Aorta (tissue), 5 donors: Measurements from ENCODE around the gene ZNF587B. TPM values are rescaled to one million over a fixed set of nuclear protein-coding genes. Genes with fewer than 3 reads are reported as not detected.
"Not testable (repeated sequence)": the region's sequence is repeated elsewhere in the genome, so short reads cannot be mapped to it uniquely, and the experiment has no call there.

Experiments used
- ATAC-seq: fragments of 200-7000 bp; cut with Tn5 transposase; one replicate; pipeline ENCODE4 v1.9.1; 2022; ENCODE audit warnings: moderate library complexity; ENCODE audit not compliant: low FRiP score
- DNase-seq, 2 donors: peaks; one replicate each; pipeline ENCODE4 v3.0.0-alpha.2; 2020
- H3K27ac ChIP-seq, 2 donors: one replicate each; pipeline ENCODE4 v1.5.1; 2013; ENCODE audit warnings: low read length in 2 of 2, mild to moderate bottlenecking in 2 of 2, moderate library complexity in 2 of 2, control low read depth in 1 of 2, inconsistent platforms in 1 of 2, low read depth in 1 of 2
- H3K27me3 ChIP-seq, 2 donors: one replicate each; pipeline ENCODE4 v1.6.1; 2013; ENCODE audit warnings: control low read depth in 1 of 2, low read length in 1 of 2, mild to moderate bottlenecking in 1 of 2, moderate library complexity in 1 of 2; ENCODE audit not compliant: insufficient read depth in 2 of 2, control insufficient read depth in 1 of 2
- H3K36me3 ChIP-seq, 2 donors: one replicate each; pipeline ENCODE4 v1.6.1; 2013; ENCODE audit warnings: control low read depth in 1 of 2, low read length in 1 of 2, mild to moderate bottlenecking in 1 of 2; ENCODE audit not compliant: insufficient read depth in 2 of 2, control insufficient read depth in 1 of 2
- H3K4me1 ChIP-seq, 2 donors: one replicate each; pipeline ENCODE4 v1.6.1; 2013; ENCODE audit warnings: low read length in 2 of 2, control low read depth in 1 of 2, mild to moderate bottlenecking in 1 of 2, moderate library complexity in 1 of 2; ENCODE audit not compliant: insufficient read depth in 2 of 2, control insufficient read depth in 1 of 2
- H3K4me3 ChIP-seq, 2 donors: one replicate each; pipeline ENCODE4 v1.5.1; 2013; ENCODE audit warnings: low read length in 2 of 2, control low read depth in 1 of 2, mild to moderate bottlenecking in 1 of 2
- H3K9me3 ChIP-seq: one replicate; pipeline ENCODE4 v1.6.1; 2013; ENCODE audit warnings: mild to moderate bottlenecking, low read length; ENCODE audit not compliant: control insufficient read depth
- WGBS, 2 donors: extraction: QIAGEN DNeasy Blood & Tissue Kit; methylation state at CpG; one replicate each; pipeline ENCODE4 v1.1.7; 2013; 5-methylcytosine and 5-hydroxymethylcytosine counted together
- intact Hi-C, 2 donors: fragments of 100-400 bp; cut with DNase I; formaldehyde crosslinking; loops; one replicate each; pipeline versions ENCODE4 v1.14.2 to v1.15.0; 2022
- polyA plus RNA-seq, 2 donors: library from polyadenylated mRNA; stranded (reverse); fragments of 200-250 nt; gene quantifications; one replicate each; pipeline ENCODE4 v1.2.3, GENCODE V29; 2013
- total RNA-seq, 2 donors: library from RNA; stranded (reverse); fragmentation: NEBNext Ultra II Directional; extraction: Animal tissue kit (Norgen Biotek cat#: 25700); gene quantifications; one replicate each; pipeline ENCODE4 v1.2.1, GENCODE V29; 2021
- donor health status: healthy with polysubstance abuse.
- donor health status: Bipolar disorder and iron deficiency.
- donor health status: DM: no; HTN: no; CAD: no.
- donor health status: DM: no; HTN: no; CAD: no.
- donor health status: DM: yes; HTN: yes; CAD: no.

The ZNF587B gene
- total and polyA plus RNA-seq, 4 donors = 1.5 to 15.8 (median 9.4) TPM

- Histone ChIP-seq H3K4me1 (no peaks in the 10 kb centered on the region), H3K36me3 (peaks cover 0 to 4% of the 10 kb centered on the region in 2 donors), H3K27me3 (no peaks in the 10 kb centered on the region), H3K9me3 (peaks cover 34% of the 10 kb centered on the region), H3K4me3 (no peak overlapping the region), H3K27ac (no peak overlapping the region)
- intact Hi-C loops = no loop called here
- no peak for DNase-seq
- no peak for ATAC-seq
Measured at GRCh38 chr19:57872450-57872849, 42.4 kb downstream of the ZNF587B start.

GRCh38 chr19:57873883-57874799 is 44.0 kb downstream of the ZNF587B start:
- WGBS, 2 donors = 89 to 93% methylated on average over 8 of the region's 8 CpGs
- H3K9me3 ChIP-seq = peaks cover 31% of the 10 kb centered on the region
- H3K4me1 ChIP-seq, H3K36me3 ChIP-seq, H3K27me3 ChIP-seq, H3K4me3 ChIP-seq, DNase-seq, ATAC-seq, H3K27ac ChIP-seq, intact Hi-C loops: not testable (repeated sequence)

- ATAC-seq = no peak
- Histone ChIP-seq H3K27me3 (no peaks in the 10 kb centered on the region), H3K27ac (no peak overlapping the region), H3K9me3 (peaks cover 2% of the 10 kb centered on the region), H3K4me3 (no peak overlapping the region), H3K4me1 (no peaks in the 10 kb centered on the region), H3K36me3 (no peaks in the 10 kb centered on the region)
- no peak for DNase-seq
- WGBS, 2 donors = 84% methylated on average over 3 of the region's 3 CpGs
- intact Hi-C loops = no loop called here
Measured at GRCh38 chr19:57886046-57886445, 55.9 kb downstream of the ZNF587B start.

- 22 to 26% methylated on average over 6 of the region's 6 CpGs for WGBS, 2 donors
- H3K27ac ChIP-seq = no peak overlapping the region
- intact Hi-C loops = no loop called here
- H3K4me3 ChIP-seq = no peak overlapping the region
- H3K4me1 ChIP-seq = no peaks in the 10 kb centered on the region
- peaks cover 2% of the 10 kb centered on the region for H3K9me3 ChIP-seq
- no peaks in the 10 kb centered on the region for H3K36me3 ChIP-seq
- ATAC-seq (no peak), DNase-seq (no peak)
- H3K27me3 ChIP-seq = no peaks in the 10 kb centered on the region
Measured at GRCh38 chr19:57887195-57887941, 57.3 kb downstream of the ZNF587B start.

GRCh38 chr19:57888107-57888559 is 58.0 kb downstream of the ZNF587B start:
- WGBS, 2 donors = 3 to 4% methylated on average over 8 of the region's 8 CpGs

GRCh38 chr19:57888560-57889231 is 58.6 kb downstream of the ZNF587B start, which contains the start of gene ZNF814:
ZNF814 (minus strand) TSS chr19:57889037; CDS start chr19:57888802, 235 bp downstream.
- Histone ChIP-seq H3K36me3 (no peaks in the 10 kb centered on the region), H3K4me3 (no peak within 1 kb of the TSS), H3K27ac (no peak within 1 kb of the TSS), H3K27me3 (no peaks in the 10 kb centered on the region), H3K9me3 (peaks cover 2% of the 10 kb centered on the region), H3K4me1 (no peaks in the 10 kb centered on the region)
- ATAC-seq (peak; percentile 85), DNase-seq (peak; percentile 74 to 88)
- intact Hi-C loops = no loop called here
- WGBS, 2 donors = 1% methylated on average over 43 of the region's 43 CpGs

More at GRCh38 chr19:57888107-57888559, 58.0 kb downstream of the ZNF587B start:
- DNase-seq (no peak), ATAC-seq (peak; percentile 15)
- peaks cover 2% of the 10 kb centered on the region for H3K9me3 ChIP-seq
- H3K27me3 ChIP-seq = no peaks in the 10 kb centered on the region
- intact Hi-C loops = no loop called here
- H3K36me3 ChIP-seq = no peaks in the 10 kb centered on the region
- no peak overlapping the region for H3K4me3 ChIP-seq
- no peaks in the 10 kb centered on the region for H3K4me1 ChIP-seq
- no peak overlapping the region for H3K27ac ChIP-seq

GRCh38 chr19:57890706-57891105 is 60.6 kb downstream of the ZNF587B start:
- WGBS, 2 donors = 28 to 39% methylated on average over 3 of the region's 3 CpGs
- ATAC-seq, H3K4me3 ChIP-seq, intact Hi-C loops, DNase-seq, H3K9me3 ChIP-seq, H3K36me3 ChIP-seq, H3K27me3 ChIP-seq, H3K27ac ChIP-seq, H3K4me1 ChIP-seq: not testable (repeated sequence)
